ENCODE results near the gene NFIA.

Gene NFIA

GRCh38 chr1:61323681-61324328 is 241.4 kb downstream of the NFIA start:
- H3K4me3 ChIP-seq (replicated peaks; ENCODE audit: low read depth, low read length), result no peak overlapping the region
- no peak for DNase-seq (ENCODE audit: extremely low read depth, low read depth)
- TF ChIP-seq CTCF (IDR thresholded peaks at IDR 0.05; ENCODE audit: low read depth, low read length, missing control alignments), result no peak

GRCh38 chr1:61326713-61327112 is 244.4 kb downstream of the NFIA start:
- no peak for DNase-seq (ENCODE audit: extremely low read depth, low read depth)
- TF ChIP-seq CTCF (IDR thresholded peaks at IDR 0.05; ENCODE audit: low read depth, low read length, missing control alignments), result no peak
- H3K4me3 ChIP-seq (replicated peaks; ENCODE audit: low read depth, low read length), result no peak overlapping the region

GRCh38 chr1:61327436-61327835 is 245.1 kb downstream of the NFIA start:
- no peak for TF ChIP-seq CTCF (IDR thresholded peaks at IDR 0.05; ENCODE audit: low read depth, low read length, missing control alignments)
- no peak for DNase-seq (ENCODE audit: extremely low read depth, low read depth)
- H3K4me3 ChIP-seq (replicated peaks; ENCODE audit: low read depth, low read length), result no peak overlapping the region

GRCh38 chr1:61329556-61329955 is 247.2 kb downstream of the NFIA start:
- no peak overlapping the region for H3K4me3 ChIP-seq (replicated peaks; ENCODE audit: low read depth, low read length)
- no peak for TF ChIP-seq CTCF (IDR thresholded peaks at IDR 0.05; ENCODE audit: low read depth, low read length, missing control alignments)
- DNase-seq (ENCODE audit: extremely low read depth, low read depth), result no peak

GRCh38 chr1:61330018-61330417 is 247.7 kb downstream of the NFIA start:
- no peak overlapping the region for H3K4me3 ChIP-seq (replicated peaks; ENCODE audit: low read depth, low read length)
- no peak for DNase-seq (ENCODE audit: extremely low read depth, low read depth)
- TF ChIP-seq CTCF (IDR thresholded peaks at IDR 0.05; ENCODE audit: low read depth, low read length, missing control alignments), result no peak

- no peak for TF ChIP-seq CTCF (IDR thresholded peaks at IDR 0.05; ENCODE audit: low read depth, low read length, missing control alignments)
- DNase-seq (ENCODE audit: extremely low read depth, low read depth), result no peak
- H3K4me3 ChIP-seq (replicated peaks; ENCODE audit: low read depth, low read length), result no peak overlapping the region
Measured at GRCh38 chr1:61330571-61330970, 248.2 kb downstream of the NFIA start.

GRCh38 chr1:61332196-61332753 is 249.9 kb downstream of the NFIA start:
- DNase-seq (ENCODE audit: extremely low read depth, low read depth), result no peak
- no peak for TF ChIP-seq CTCF (IDR thresholded peaks at IDR 0.05; ENCODE audit: low read depth, low read length, missing control alignments)
- no peak overlapping the region for H3K4me3 ChIP-seq (replicated peaks; ENCODE audit: low read depth, low read length)
